Right lobe of liver (tissue), 6 donors: ENCODE results near the gene ATP2B3. TPM values are rescaled to one million over a fixed set of nuclear protein-coding genes. Genes with fewer than 3 reads are reported as not detected.
A peak's percentile ranks its signal among the peaks of the same experiment; 100 is the strongest.

Experiments used
- ATAC-seq, 4 donors: fragments of 200-7000 bp; cut with Tn5 transposase; one replicate each; pipeline ENCODE4 v1.9.1; 2020; ENCODE audit warnings: mild to moderate bottlenecking in 4 of 4, moderate library complexity in 4 of 4
- DNase-seq, 3 donors: peaks; one replicate each; pipeline ENCODE4 v3.0.0-alpha.2; 2020
- H3K27ac ChIP-seq, 3 donors: fragments of 200-600 bp; one replicate each; pipeline ENCODE4 v1.8.0; 2022
- H3K27me3 ChIP-seq, 2 donors: fragments of 200-600 bp; one replicate each; pipeline ENCODE4 v1.8.0; 2022
- H3K36me3 ChIP-seq, 4 donors: fragments of 200-600 bp; sonication (generic) in 1 of 4; one replicate each; pipeline versions ENCODE4 v1.5.1 to v1.8.0; 2017 to 2022; ENCODE audit warnings: control low read depth in 1 of 4
- H3K4me1 ChIP-seq, 4 donors: fragments of 200-600 bp; sonication (generic) in 1 of 4; one replicate each; pipeline versions ENCODE4 v1.5.1 to v1.8.0; 2017 to 2022; ENCODE audit warnings: control low read depth in 1 of 4
- H3K4me3 ChIP-seq, 3 donors: fragments of 200-600 bp; one replicate each; pipeline ENCODE4 v1.8.0; 2022
- H3K9me3 ChIP-seq, 4 donors: fragments of 200-600 bp; sonication (generic) in 1 of 4; one replicate each; pipeline versions ENCODE4 v1.5.1 to v1.8.0; 2017 to 2022; ENCODE audit warnings: control low read depth in 1 of 4
- CTCF ChIP-seq, 4 donors: fragments of 200-600 bp in 3 of 4; fragments of 450-650 bp in 1 of 4; IDR thresholded peaks; one replicate each; pipeline versions ENCODE4 v1.5.1 to v1.8.0; 2016 to 2022; ENCODE audit warnings: antibody characterized with exemption in 4 of 4, mild to moderate bottlenecking in 2 of 4
- POLR2A ChIP-seq: fragments of 450-650 bp; IDR thresholded peaks from one replicate; pipeline ENCODE4 v1.6.1; 2017; ENCODE audit warnings: antibody characterized with exemption, mild to moderate bottlenecking
- WGBS: methylation state at CpG from one replicate; pipeline ENCODE4 v1.1.6; 2018; ENCODE audit warnings: low coverage, low lambda C conversion rate; ENCODE audit not compliant: insufficient coverage; ENCODE audit errors: missing lambda C conversion rate; 5-methylcytosine and 5-hydroxymethylcytosine counted together
- intact Hi-C, 2 donors: fragments of 100-400 bp; cut with DNase I; formaldehyde crosslinking; loops; one replicate each; pipeline versions ENCODE4 v1.11.2 to v1.14.1; 2022
- total RNA-seq, 6 experiments: library from RNA; depleted of rRNA in 2 of 6; stranded (reverse); fragments of >200 nt in 2 of 6; fragmentation: NEBNext Ultra II Directional in 3 of 6; extraction: Animal tissue kit (Norgen Biotek cat#: 25700) in 3 of 6; gene quantifications; one replicate each; pipeline versions ENCODE4 v1.1.0 to v1.2.4, GENCODE V29; 2016 to 2023
- donor health status: DM: no; HTN: yes; CAD: no.
- donor health status: DM: no; HTN: no; CAD: no.
- donor health status: DM: no; HTN: no; CAD: no.
- donor health status: DM: no; HTN: yes; CAD: no.
- donor health status: DM: no; HTN: yes; CAD: no.

Gene ATP2B3
- total RNA-seq, 6 experiments from 2014 or later = 0.07 TPM; not detected in 5

- DNase-seq (no peak), ATAC-seq (no peak)
- TF ChIP-seq POLR2A = no peak
- no peak for TF ChIP-seq CTCF (IDR thresholded peaks at IDR 0.05)
- Histone ChIP-seq H3K27me3 (no peaks in the 10 kb centered on the region), H3K36me3 (no peaks in the 10 kb centered on the region), H3K4me3 (peak overlapping the region in 2 of 3 donors; percentile 18 to 26), H3K4me1 (no peaks in the 10 kb centered on the region), H3K27ac (no peak overlapping the region), H3K9me3 (no peaks in the 10 kb centered on the region)
- 43% methylated on average over 3 of the region's 8 CpGs for whole genome bisulfite sequencing
- intact Hi-C loops = no loop called here
Observed at GRCh38 chrX:153496590-153496959, 20.9 kb upstream of the ATP2B3 start.

- no CpG with 5 or more reads among the region's 7 CpGs for WGBS
Observed at GRCh38 chrX:153498453-153498852, 19.0 kb upstream of the ATP2B3 start.

DNA sequence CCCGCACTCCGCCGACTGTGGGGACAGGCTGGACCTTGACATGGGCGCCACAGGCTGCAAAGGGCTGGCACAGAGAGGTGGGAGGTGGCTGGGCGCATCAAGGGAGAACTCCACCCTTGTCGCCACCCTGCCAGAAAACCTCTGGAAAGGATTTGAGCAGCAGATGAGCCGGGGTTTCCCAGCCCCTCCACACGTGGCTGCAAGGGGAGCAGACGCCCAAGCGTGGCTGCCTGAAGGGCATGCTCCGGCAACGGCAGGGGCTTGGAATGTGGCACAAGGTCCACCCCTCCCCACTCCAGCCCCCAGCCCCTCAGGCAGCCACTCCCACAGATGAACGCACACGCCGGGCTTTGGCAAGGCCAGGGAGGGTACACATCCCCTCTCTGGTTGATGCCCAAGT lies 18.1 kb upstream of the ATP2B3 start:
- H3K4me3 ChIP-seq = no peak overlapping the region
- no peak overlapping the region for H3K27ac ChIP-seq
- H3K4me1 ChIP-seq = no peaks in the 10 kb centered on the region
- ATAC-seq (peak in 1 of 4 donors; percentile 10), DNase-seq (no peak)
- H3K9me3 ChIP-seq = no peaks in the 10 kb centered on the region
- no peaks in the 10 kb centered on the region for H3K27me3 ChIP-seq
- H3K36me3 ChIP-seq = no peaks in the 10 kb centered on the region
- WGBS = no CpG with 5 or more reads among the region's 15 CpGs
- intact Hi-C loops = no loop called here
- TF ChIP-seq CTCF (IDR thresholded peaks at IDR 0.05) = no peak

More at GRCh38 chrX:153498453-153498852, 19.0 kb upstream of the ATP2B3 start:
- H3K4me3 ChIP-seq = no peak overlapping the region
- H3K4me1 ChIP-seq = no peaks in the 10 kb centered on the region
- DNase-seq (no peak), ATAC-seq (no peak)
- H3K27ac ChIP-seq = no peak overlapping the region
- H3K27me3 ChIP-seq = no peaks in the 10 kb centered on the region
- intact Hi-C loops = no loop called here
- no peaks in the 10 kb centered on the region for H3K9me3 ChIP-seq
- TF ChIP-seq POLR2A (no peak), CTCF (IDR thresholded peaks at IDR 0.05) (no peak)
- no peaks in the 10 kb centered on the region for H3K36me3 ChIP-seq

- Histone ChIP-seq H3K4me3 (no peak overlapping the region), H3K27me3 (no peaks in the 10 kb centered on the region), H3K9me3 (no peaks in the 10 kb centered on the region), H3K27ac (no peak overlapping the region), H3K4me1 (no peaks in the 10 kb centered on the region), H3K36me3 (no peaks in the 10 kb centered on the region)
- intact Hi-C loops = no loop called here
- no peak for ATAC-seq
- DNase-seq = no peak
- TF ChIP-seq CTCF (IDR thresholded peaks at IDR 0.05) (no peak), POLR2A (no peak)
- WGBS = 83% methylated on average over 1 of the region's 17 CpGs
Observed at GRCh38 chrX:153499876-153500275, 17.6 kb upstream of the ATP2B3 start.

- DNase-seq (no peak), ATAC-seq (no peak)
- H3K9me3 ChIP-seq = no peaks in the 10 kb centered on the region
- no peak overlapping the region for H3K27ac ChIP-seq
- intact Hi-C loops = no loop called here
- no peaks in the 10 kb centered on the region for H3K4me1 ChIP-seq
- WGBS = 77% methylated on average over 9 of the region's 9 CpGs
- H3K27me3 ChIP-seq = no peaks in the 10 kb centered on the region
- TF ChIP-seq CTCF (IDR thresholded peaks at IDR 0.05) (no peak), POLR2A (no peak)
- H3K36me3 ChIP-seq = no peaks in the 10 kb centered on the region
- H3K4me3 ChIP-seq = no peak overlapping the region
Observed at GRCh38 chrX:153500676-153501280, 16.7 kb upstream of the ATP2B3 start.
